Loucy (cell line): ENCODE measurements around the gene MYO1H.

Source experiments
- H2AFZ ChIP-seq: fragments of 200-600 bp; sonication (generic); 2 replicates; pipeline ENCODE4 v1.6.0; 2016; ENCODE audit warnings: antibody characterized with exemption, mild to moderate bottlenecking, low read length, moderate library complexity
- H3F3A ChIP-seq: fragments of 200-600 bp; 2 replicates; pipeline ENCODE4 v1.6.0; 2016; ENCODE audit warnings: antibody characterized with exemption, low read depth, mild to moderate bottlenecking
- H3K27me3 ChIP-seq: fragments of 200-600 bp; sonication (generic); 2 replicates; pipeline ENCODE4 v1.6.1; 2014; ENCODE audit warnings: low read length, mild to moderate bottlenecking; ENCODE audit not compliant: insufficient read depth, poor library complexity, severe bottlenecking
- H3K36me3 ChIP-seq: fragments of 200-600 bp; sonication (generic); 2 replicates; pipeline ENCODE4 v1.6.1; 2016; ENCODE audit warnings: low read length; ENCODE audit not compliant: insufficient read depth
- H3K4me1 ChIP-seq: fragments of 200-600 bp; sonication (generic); 2 replicates; pipeline ENCODE4 v1.5.1; 2014; ENCODE audit warnings: low read length, mild to moderate bottlenecking; ENCODE audit not compliant: insufficient read depth, poor library complexity, severe bottlenecking
- H3K4me2 ChIP-seq: fragments of 200-600 bp; sonication (generic); 2 replicates; pipeline ENCODE4 v1.6.0; 2014; ENCODE audit warnings: antibody characterized with exemption, low read length, low read depth, mild to moderate bottlenecking; ENCODE audit not compliant: poor library complexity, severe bottlenecking
- H3K4me3 ChIP-seq: fragments of 200-600 bp; sonication (generic); 2 replicates; pipeline ENCODE4 v1.5.1; 2014; ENCODE audit warnings: low read length, mild to moderate bottlenecking, mixed read lengths; ENCODE audit not compliant: poor library complexity, severe bottlenecking
- H3K79me2 ChIP-seq: fragments of 200-600 bp; sonication (generic); 2 replicates; pipeline ENCODE4 v1.6.1; 2014; ENCODE audit warnings: low read length; ENCODE audit not compliant: insufficient read depth
- H3K9ac ChIP-seq: fragments of 200-600 bp; sonication (generic); 2 replicates; pipeline ENCODE4 v1.6.0; 2014; ENCODE audit warnings: mild to moderate bottlenecking, low read depth, low read length, moderate library complexity; ENCODE audit not compliant: poor library complexity, severe bottlenecking
- H3K9me2 ChIP-seq: fragments of 200-600 bp; sonication (generic); replicated peaks from 2 replicates; pipeline ENCODE4 v1.6.1; 2016; ENCODE audit warnings: low read depth, low read length, mixed read lengths
- H3K9me3 ChIP-seq: fragments of 200-600 bp; sonication (generic); 2 replicates; pipeline ENCODE4 v1.6.1; 2014; ENCODE audit warnings: mild to moderate bottlenecking, antibody characterized with exemption, low read length, low read depth; ENCODE audit not compliant: insufficient read depth
- H4K20me1 ChIP-seq: fragments of 200-600 bp; sonication (generic); 2 replicates; pipeline ENCODE4 v1.6.0; 2014; ENCODE audit warnings: antibody characterized with exemption, low read length, mild to moderate bottlenecking; ENCODE audit not compliant: insufficient read depth, poor library complexity, severe bottlenecking
- EZH2phosphoT487 ChIP-seq: fragments of 200-600 bp; IDR thresholded peaks from 2 replicates; pipeline ENCODE4 v1.6.1; 2018; ENCODE audit warnings: antibody characterized with exemption, mild to moderate bottlenecking, moderate library complexity, borderline replicate concordance
- TF ChIP-seq, protein P1 (sequence below): fragments of 200-600 bp; sonication (generic); conservative IDR thresholded peaks from 2 replicates; pipeline ENCODE4 v1.5.1; 2014; ENCODE audit warnings: mild to moderate bottlenecking, antibody characterized with exemption, low read length

MYO1H gene

DNA sequence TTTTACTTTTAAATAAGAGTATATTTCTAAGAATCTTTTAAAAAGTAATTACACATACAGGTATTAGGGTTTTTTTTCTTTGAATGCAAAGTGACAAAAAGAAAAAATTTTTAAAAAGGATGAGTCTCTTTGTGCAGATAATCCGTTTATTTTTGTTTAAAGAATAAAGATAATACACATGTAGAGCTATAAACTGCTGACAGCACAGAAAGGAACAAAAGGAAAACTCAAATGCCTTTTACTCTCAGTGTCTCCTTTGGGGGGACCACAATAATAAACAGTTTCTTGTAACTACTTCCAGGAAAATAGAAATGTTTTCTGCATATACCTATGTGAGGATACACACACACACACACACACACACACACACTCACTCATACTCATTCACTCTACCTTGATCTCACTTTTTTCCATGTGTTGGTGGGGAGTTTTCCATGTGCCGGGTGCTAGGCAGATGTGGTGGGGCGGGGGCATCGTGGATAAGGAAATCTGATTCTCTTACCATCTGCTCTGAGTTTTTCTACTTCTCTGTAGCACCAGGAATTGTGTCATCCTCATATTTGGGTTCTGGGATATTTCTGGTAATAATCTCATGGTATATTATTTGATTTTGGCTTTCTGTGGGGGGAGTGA is 71.3 kb downstream of the MYO1H start:
- TF ChIP-seq, protein P1, sequence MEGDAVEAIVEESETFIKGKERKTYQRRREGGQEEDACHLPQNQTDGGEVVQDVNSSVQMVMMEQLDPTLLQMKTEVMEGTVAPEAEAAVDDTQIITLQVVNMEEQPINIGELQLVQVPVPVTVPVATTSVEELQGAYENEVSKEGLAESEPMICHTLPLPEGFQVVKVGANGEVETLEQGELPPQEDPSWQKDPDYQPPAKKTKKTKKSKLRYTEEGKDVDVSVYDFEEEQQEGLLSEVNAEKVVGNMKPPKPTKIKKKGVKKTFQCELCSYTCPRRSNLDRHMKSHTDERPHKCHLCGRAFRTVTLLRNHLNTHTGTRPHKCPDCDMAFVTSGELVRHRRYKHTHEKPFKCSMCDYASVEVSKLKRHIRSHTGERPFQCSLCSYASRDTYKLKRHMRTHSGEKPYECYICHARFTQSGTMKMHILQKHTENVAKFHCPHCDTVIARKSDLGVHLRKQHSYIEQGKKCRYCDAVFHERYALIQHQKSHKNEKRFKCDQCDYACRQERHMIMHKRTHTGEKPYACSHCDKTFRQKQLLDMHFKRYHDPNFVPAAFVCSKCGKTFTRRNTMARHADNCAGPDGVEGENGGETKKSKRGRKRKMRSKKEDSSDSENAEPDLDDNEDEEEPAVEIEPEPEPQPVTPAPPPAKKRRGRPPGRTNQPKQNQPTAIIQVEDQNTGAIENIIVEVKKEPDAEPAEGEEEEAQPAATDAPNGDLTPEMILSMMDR: no peak
- no peak for TF ChIP-seq EZH2phosphoT487
- no peaks in the 10 kb centered on the region for H3K79me2 ChIP-seq
- H4K20me1 ChIP-seq: no peaks in the 10 kb centered on the region
- peaks cover 3% of the 10 kb centered on the region for H3K27me3 ChIP-seq
- H3K9me2 ChIP-seq: no peaks in the 10 kb centered on the region
- no peak overlapping the region for H3K4me2 ChIP-seq
- no peak overlapping the region for H3K4me3 ChIP-seq
- H3K4me1 ChIP-seq: no peaks in the 10 kb centered on the region
- H3K9me3 ChIP-seq: no peaks in the 10 kb centered on the region
- no peaks in the 10 kb centered on the region for H3F3A ChIP-seq
- no peak overlapping the region for H2AFZ ChIP-seq
- no peaks in the 10 kb centered on the region for H3K36me3 ChIP-seq
- H3K9ac ChIP-seq: no peak overlapping the region

DNA sequence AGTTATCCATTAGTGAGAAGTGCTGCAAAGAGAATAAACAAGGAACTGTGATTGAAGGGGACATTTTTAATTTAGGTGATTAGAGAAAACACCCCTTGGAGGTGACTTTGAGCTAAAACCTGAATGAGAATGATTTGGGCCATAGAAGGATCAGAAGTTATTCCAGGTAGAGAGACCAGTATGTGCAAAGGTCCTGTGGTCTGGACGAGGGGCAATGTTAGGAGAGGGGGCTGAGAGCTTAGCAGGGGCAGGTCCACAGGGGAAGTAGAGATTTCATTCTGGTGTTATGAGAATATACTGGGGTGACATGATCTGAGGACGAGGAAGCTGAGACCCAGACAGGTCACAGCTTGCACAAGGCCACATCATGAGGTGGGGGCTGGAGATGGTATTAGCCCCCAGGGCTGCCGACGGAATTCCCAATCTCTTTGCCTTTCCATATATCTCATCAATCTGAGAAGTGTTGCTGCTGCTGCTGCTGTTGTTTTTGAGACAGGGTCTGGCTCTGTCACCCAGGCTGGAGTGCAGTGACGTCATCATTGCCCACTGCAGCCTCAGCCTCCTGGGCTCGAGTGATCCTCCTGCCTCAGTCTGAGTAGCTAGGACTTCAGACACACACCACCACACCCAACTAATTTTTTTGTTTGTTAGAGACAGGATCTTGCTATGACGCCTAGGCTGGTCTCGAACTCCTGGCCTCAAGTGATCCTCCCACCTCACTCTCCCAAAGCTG is 73.8 kb downstream of the MYO1H start:
- Histone ChIP-seq H2AFZ (no peak overlapping the region), H3K9ac (no peak overlapping the region), H3K9me3 (no peaks in the 10 kb centered on the region), H3K9me2 (no peaks in the 10 kb centered on the region), H3F3A (no peaks in the 10 kb centered on the region), H3K4me3 (no peak overlapping the region), H3K79me2 (no peaks in the 10 kb centered on the region), H3K4me2 (no peak overlapping the region), H3K27me3 (peaks cover 3% of the 10 kb centered on the region), H3K4me1 (no peaks in the 10 kb centered on the region), H3K36me3 (no peaks in the 10 kb centered on the region), H4K20me1 (no peaks in the 10 kb centered on the region)
- TF ChIP-seq EZH2phosphoT487: no peak
- TF ChIP-seq, protein P1: no peak

DNA sequence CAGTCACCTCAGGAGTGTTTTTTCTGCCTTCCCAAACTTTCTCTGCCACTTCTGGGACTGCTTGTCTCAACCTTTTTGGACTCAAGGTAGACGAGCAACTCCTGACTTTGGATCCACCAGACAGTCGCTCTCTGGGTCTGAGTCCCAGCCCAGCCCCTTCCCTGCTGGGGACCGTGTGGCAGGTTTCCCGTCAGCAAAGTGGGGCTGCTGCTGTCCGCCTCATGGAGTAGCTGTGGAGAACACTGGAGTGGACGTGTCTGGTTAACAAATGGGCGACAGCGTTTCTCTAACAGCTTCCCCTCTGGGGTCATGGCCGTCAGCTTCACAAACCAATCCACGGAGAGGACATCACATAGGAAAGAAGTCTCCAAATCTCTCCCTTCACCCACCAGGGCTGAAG is 74.6 kb downstream of the MYO1H start:
- Histone ChIP-seq H2AFZ (no peak overlapping the region), H4K20me1 (no peaks in the 10 kb centered on the region), H3F3A (no peaks in the 10 kb centered on the region), H3K9me2 (no peaks in the 10 kb centered on the region), H3K27me3 (peaks cover 3% of the 10 kb centered on the region), H3K4me3 (no peak overlapping the region), H3K4me1 (no peaks in the 10 kb centered on the region), H3K9ac (no peak overlapping the region), H3K4me2 (no peak overlapping the region), H3K36me3 (no peaks in the 10 kb centered on the region), H3K9me3 (no peaks in the 10 kb centered on the region), H3K79me2 (no peaks in the 10 kb centered on the region)
- TF ChIP-seq, protein P1: no peak
- no peak for TF ChIP-seq EZH2phosphoT487
